Esophagus (tissue), 2 donors: ENCODE results near the gene FSIP1. TPM values are rescaled to one million over a fixed set of nuclear protein-coding genes. Genes with fewer than 3 reads are reported as not detected.

ENCODE experiments used
- H3K27ac ChIP-seq, 2 donors: one replicate each; pipeline ENCODE4 v1.5.1; 2013; ENCODE audit warnings: low read depth in 2 of 2, mild to moderate bottlenecking in 2 of 2, inconsistent platforms in 1 of 2, low read length in 1 of 2, moderate library complexity in 1 of 2
- H3K27me3 ChIP-seq, 2 donors: one replicate each; pipeline ENCODE4 v1.6.1; 2013; ENCODE audit warnings: low read length in 2 of 2, control low read depth in 1 of 2, mild to moderate bottlenecking in 1 of 2; ENCODE audit not compliant: insufficient read depth in 2 of 2, control insufficient read depth in 1 of 2
- H3K36me3 ChIP-seq, 2 donors: one replicate each; pipeline ENCODE4 v1.6.1; 2013; ENCODE audit warnings: low read length in 1 of 2; ENCODE audit not compliant: control insufficient read depth in 2 of 2, insufficient read depth in 2 of 2
- H3K4me1 ChIP-seq, 2 donors: one replicate each; pipeline ENCODE4 v1.6.1; 2013; ENCODE audit warnings: low read length in 1 of 2; ENCODE audit not compliant: control insufficient read depth in 2 of 2, insufficient read depth in 2 of 2
- H3K4me3 ChIP-seq, 2 donors: one replicate each; pipeline ENCODE4 v1.5.1; 2013; ENCODE audit warnings: low read length in 2 of 2, mild to moderate bottlenecking in 2 of 2, low read depth in 1 of 2, moderate library complexity in 1 of 2
- H3K9me3 ChIP-seq, 2 donors: one replicate each; pipeline ENCODE4 v1.6.1; 2013; ENCODE audit warnings: mild to moderate bottlenecking in 2 of 2, low read depth in 1 of 2, low read length in 1 of 2, moderate library complexity in 1 of 2; ENCODE audit not compliant: control insufficient read depth in 2 of 2, insufficient read depth in 1 of 2
- WGBS, 2 donors: extraction: QIAGEN DNeasy Blood & Tissue Kit; methylation state at CpG; one replicate each; pipeline ENCODE4 v1.1.7; 2013; 5-methylcytosine and 5-hydroxymethylcytosine counted together
- polyA plus RNA-seq, 2 donors: library from polyadenylated mRNA; stranded (reverse); fragments of 200-250 nt; gene quantifications; one replicate each; pipeline ENCODE4 v1.2.3, GENCODE V29; 2013
- donor health status: healthy with polysubstance abuse.
- donor health status: Bipolar disorder and iron deficiency.

FSIP1 gene
- polyA plus RNA-seq, 2 donors = 0.21 to 0.29 TPM

GRCh38 chr15:39591141-39591895 lies 191.3 kb downstream of the FSIP1 start:
- no peaks in the 10 kb centered on the region for H3K27me3 ChIP-seq
- H3K27ac ChIP-seq = no peak overlapping the region
- H3K4me1 ChIP-seq = peaks cover 2% of the 10 kb centered on the region in 2 donors
- H3K9me3 ChIP-seq = no peaks in the 10 kb centered on the region
- no peak overlapping the region for H3K4me3 ChIP-seq
- H3K36me3 ChIP-seq = peaks cover 10 to 46% of the 10 kb centered on the region in 2 donors
- WGBS, 2 donors = 84% methylated on average over 11 of the region's 11 CpGs

- Histone ChIP-seq H3K4me3 (no peak overlapping the region), H3K9me3 (no peaks in the 10 kb centered on the region), H3K27me3 (no peaks in the 10 kb centered on the region), H3K4me1 (peaks cover 2% of the 10 kb centered on the region in 2 donors), H3K27ac (no peak overlapping the region), H3K36me3 (peaks cover 10 to 42% of the 10 kb centered on the region in 2 donors)
- WGBS, 2 donors = 92% methylated on average over 13 of the region's 13 CpGs
These were observed 192.6 kb downstream of the FSIP1 start for GRCh38 chr15:39589815-39590644.

GRCh38 chr15:39589193-39589814 lies 193.3 kb downstream of the FSIP1 start:
- Histone ChIP-seq H3K27me3 (no peaks in the 10 kb centered on the region), H3K4me1 (peaks cover 2% of the 10 kb centered on the region in 2 donors), H3K4me3 (no peak overlapping the region), H3K36me3 (peaks cover 10 to 42% of the 10 kb centered on the region in 2 donors), H3K9me3 (no peaks in the 10 kb centered on the region), H3K27ac (no peak overlapping the region)
- 87% methylated on average over 14 of the region's 14 CpGs for WGBS, 2 donors

GRCh38 chr15:39588531-39589192 lies 194.0 kb downstream of the FSIP1 start:
- 90 to 92% methylated on average over 13 of the region's 13 CpGs for WGBS, 2 donors
- no peak overlapping the region for H3K4me3 ChIP-seq

DNA sequence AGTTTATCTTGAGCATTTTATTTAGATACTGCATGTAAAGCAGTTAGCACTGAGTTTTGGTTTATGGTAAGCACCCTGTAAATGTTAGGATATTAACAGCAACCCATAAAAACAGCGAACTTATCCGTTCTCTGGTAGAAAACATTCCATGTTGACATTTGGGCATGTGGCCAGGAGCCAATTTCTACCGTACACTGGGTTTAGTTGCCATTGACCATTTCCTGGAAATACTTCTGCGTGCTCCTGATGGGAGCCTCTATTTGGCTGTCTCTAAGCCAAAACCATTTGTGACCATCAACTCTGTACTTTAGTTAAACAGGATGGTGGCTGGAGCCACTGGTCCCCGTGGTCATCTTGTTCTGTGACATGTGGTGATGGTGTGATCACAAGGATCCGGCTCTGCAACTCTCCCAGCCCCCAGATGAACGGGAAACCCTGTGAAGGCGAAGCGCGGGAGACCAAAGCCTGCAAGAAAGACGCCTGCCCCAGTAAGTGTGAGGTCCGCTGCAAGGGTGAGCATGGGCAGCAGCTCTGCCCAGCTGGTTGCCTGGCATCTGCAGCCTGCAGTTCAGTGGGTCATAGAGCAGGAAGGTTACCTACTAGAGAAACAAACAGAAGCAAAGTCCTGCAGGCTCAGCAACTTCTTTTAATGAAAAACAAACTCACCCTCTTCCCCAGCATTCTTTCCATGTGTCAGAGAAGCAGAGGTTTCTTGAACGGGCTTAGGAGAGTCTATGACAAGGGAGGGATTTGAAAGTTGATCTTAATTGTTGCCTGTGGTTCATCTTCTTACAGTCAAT lies 194.7 kb downstream of the FSIP1 start:
- H3K36me3 ChIP-seq = peaks cover 8 to 37% of the 10 kb centered on the region in 2 donors
- H3K4me3 ChIP-seq = no peak overlapping the region

More at GRCh38 chr15:39588531-39589192, 194.0 kb downstream of the FSIP1 start:
- peaks cover 10 to 44% of the 10 kb centered on the region in 2 donors for H3K36me3 ChIP-seq
- no peak overlapping the region for H3K27ac ChIP-seq
- peaks cover 2% of the 10 kb centered on the region in 2 donors for H3K4me1 ChIP-seq
- H3K27me3 ChIP-seq = no peaks in the 10 kb centered on the region
- H3K9me3 ChIP-seq = no peaks in the 10 kb centered on the region

DNA sequence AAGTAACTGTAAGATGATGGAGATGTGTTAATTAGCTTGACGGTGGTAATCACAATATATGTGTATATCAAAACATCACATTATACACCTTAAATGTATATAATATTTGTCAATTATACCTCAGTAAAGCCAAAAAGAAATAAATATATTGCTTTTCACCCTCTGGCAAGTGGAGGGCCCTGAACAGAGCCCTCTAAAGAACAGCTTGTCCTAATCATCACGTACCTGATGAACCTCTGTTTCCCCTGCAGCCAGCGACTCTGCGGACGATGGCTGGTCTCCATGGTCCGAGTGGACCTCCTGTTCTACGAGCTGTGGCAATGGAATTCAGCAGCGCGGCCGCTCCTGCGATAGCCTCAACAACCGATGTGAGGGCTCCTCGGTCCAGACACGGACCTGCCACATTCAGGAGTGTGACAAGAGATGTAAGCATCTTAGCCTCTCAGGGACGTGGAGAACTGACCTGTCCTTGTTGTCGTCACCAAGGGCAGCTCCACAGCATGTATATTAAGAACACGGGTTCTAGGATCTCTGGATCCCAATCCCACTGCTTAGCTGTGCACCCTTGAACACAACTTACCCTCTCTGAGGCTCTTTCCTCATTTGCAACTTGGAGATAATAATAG lies 195.4 kb downstream of the FSIP1 start:
- no peaks in the 10 kb centered on the region for H3K9me3 ChIP-seq
- WGBS, 2 donors = 90 to 92% methylated on average over 17 of the region's 17 CpGs
- H3K4me1 ChIP-seq = peaks cover 2% of the 10 kb centered on the region in 2 donors
- peak overlapping the region in 1 of 2 donors; percentile 34 for H3K27ac ChIP-seq
- peaks cover 8 to 38% of the 10 kb centered on the region in 2 donors for H3K36me3 ChIP-seq
- no peaks in the 10 kb centered on the region for H3K27me3 ChIP-seq
- H3K4me3 ChIP-seq = no peak overlapping the region

More for the DNA sequence above, 194.7 kb downstream of the FSIP1 start:
- 74% methylated on average over 13 of the region's 13 CpGs for WGBS, 2 donors
- Histone ChIP-seq H3K9me3 (no peaks in the 10 kb centered on the region), H3K4me1 (peaks cover 2% of the 10 kb centered on the region in 2 donors), H3K27me3 (no peaks in the 10 kb centered on the region), H3K27ac (no peak overlapping the region)

GRCh38 chr15:39586387-39587095 lies 196.1 kb downstream of the FSIP1 start:
- Histone ChIP-seq H3K27me3 (no peaks in the 10 kb centered on the region), H3K9me3 (no peaks in the 10 kb centered on the region), H3K4me1 (peaks cover 2% of the 10 kb centered on the region in 2 donors), H3K27ac (no peak overlapping the region), H3K4me3 (no peak overlapping the region), H3K36me3 (peaks cover 8 to 39% of the 10 kb centered on the region in 2 donors)
- 61 to 62% methylated on average over 10 of the region's 10 CpGs for WGBS, 2 donors

DNA sequence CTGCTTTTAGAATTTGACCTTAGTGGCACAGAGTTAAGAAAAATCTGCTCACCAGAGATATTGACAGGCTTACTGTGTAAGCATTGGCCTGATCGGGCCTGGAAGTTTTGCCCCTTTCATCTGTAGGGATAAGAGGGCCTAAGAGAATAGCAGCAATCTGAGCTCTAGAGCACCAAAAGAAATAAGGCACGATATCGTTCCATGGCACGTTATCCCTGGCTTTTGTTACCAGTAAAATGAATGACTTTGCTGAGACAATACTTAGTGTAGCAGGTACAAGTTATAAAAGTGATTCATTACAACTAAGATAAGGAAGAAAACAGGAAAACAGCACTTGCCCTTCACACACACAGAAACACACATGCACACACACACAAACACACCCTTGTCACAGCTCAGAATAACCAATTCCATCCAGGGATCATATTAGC lies 196.8 kb downstream of the FSIP1 start:
- peaks cover 3 to 35% of the 10 kb centered on the region in 2 donors for H3K36me3 ChIP-seq
- 70 to 75% methylated on average over 4 of the region's 4 CpGs for WGBS, 2 donors
- H3K27me3 ChIP-seq = no peaks in the 10 kb centered on the region
- H3K4me3 ChIP-seq = no peak overlapping the region
- H3K27ac ChIP-seq = no peak overlapping the region
- H3K9me3 ChIP-seq = no peaks in the 10 kb centered on the region
- H3K4me1 ChIP-seq = peaks cover 2% of the 10 kb centered on the region in 2 donors
